NCI-H82 (cell line): ENCODE results near the gene CLDND2.

Source experiments
- DNase-seq: peaks from one replicate; lab custom pipeline; 2025; lab: John Stamatoyannopoulos, UW

The CLDND2 gene

DNA sequence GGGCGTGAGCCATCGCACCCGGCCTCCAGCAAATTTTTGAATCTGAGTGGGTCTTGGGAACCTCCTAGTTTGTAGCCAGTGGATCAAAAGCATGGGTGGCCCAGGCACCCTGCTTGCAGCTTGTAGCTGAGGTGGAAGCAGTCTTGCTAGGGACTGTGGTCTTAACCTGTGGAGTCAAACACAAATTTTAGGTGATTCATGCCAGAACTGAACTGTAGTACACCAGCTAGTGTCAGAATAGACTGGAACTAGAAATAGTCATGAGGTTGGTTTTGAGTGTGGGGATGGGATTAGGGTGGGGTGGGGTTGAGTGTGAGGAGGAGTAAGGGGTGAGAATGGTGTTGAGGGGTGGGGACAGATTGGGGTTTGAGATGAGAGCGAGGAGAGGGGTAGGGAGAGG lies 13.2 kb upstream of the CLDND2 start:
- no peak for DNase-seq

DNA sequence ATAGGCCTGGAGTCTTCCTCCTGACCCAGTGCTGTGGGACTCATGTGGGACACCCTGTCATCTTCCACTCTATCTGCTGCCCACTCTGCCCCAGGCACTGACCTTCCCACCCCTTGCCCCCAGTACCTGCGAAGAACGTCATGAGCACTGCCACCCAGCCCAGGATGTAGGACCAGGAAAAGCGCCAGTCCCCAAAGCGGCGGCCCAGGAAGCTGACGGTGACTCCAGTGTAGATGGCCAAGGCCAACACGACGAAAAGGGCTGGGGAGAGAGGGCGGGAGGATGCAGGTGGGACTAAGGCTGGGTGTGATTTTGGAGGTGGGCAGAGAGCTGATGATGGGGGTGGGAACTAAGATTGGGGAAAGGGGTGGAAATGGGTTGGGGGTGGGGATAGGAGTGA lies 11.6 kb upstream of the CLDND2 start:
- no peak for DNase-seq

- DNase-seq: no peak
These were observed 8.6 kb upstream of the CLDND2 start for GRCh38 chr19:51377422-51377821.

GRCh38 chr19:51375504-51376221 lies 6.9 kb upstream of the CLDND2 start:
- DNase-seq: no peak

DNA sequence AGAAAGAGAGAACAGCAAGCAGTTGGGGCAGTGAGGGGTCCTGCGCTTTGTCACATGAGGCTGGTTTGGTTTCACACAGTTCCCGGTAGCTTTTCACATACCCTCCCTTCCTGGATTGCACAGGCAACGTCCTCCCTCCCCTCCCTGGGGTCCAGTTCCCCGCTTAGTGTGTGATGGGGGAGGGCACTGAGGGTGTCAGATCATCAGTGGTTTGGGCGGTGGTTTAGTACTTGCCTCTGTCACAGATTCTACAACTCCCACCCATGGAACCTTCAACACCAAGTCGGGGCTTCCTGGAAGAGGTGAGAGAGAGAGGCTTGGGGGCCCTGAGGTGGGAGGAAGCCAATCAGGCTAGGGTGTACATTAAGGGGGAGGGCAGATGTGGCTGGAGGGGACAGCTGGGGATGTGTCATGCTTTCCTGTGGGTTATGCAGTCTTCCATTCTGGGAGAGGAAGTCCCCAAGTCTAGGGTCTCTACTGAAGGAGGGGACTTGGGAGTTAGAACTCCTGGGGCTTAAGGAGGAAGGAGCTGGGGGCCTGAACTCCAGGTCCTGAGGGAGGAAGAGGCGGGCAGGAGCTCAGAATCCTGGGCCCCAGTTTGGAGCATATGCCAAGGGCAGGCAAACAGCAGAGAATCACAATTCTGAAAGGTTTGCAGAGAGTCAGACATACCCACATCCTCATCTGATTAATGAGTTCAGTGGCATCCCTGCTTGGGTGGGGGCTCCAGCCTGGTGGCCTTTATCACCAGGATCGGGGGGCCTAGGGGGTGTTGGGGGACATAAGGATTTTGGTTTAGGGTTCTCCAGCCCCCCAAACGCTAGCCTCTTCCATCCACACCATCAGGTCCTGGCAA lies 4.1 kb upstream of the CLDND2 start, which contains the start of gene NKG7:
Gene NKG7, minus strand, starts transcription at position 6 of the 856 bp plus-strand sequence. CDS start 119 bp downstream, outside the sequence.
- no peak for DNase-seq

DNA sequence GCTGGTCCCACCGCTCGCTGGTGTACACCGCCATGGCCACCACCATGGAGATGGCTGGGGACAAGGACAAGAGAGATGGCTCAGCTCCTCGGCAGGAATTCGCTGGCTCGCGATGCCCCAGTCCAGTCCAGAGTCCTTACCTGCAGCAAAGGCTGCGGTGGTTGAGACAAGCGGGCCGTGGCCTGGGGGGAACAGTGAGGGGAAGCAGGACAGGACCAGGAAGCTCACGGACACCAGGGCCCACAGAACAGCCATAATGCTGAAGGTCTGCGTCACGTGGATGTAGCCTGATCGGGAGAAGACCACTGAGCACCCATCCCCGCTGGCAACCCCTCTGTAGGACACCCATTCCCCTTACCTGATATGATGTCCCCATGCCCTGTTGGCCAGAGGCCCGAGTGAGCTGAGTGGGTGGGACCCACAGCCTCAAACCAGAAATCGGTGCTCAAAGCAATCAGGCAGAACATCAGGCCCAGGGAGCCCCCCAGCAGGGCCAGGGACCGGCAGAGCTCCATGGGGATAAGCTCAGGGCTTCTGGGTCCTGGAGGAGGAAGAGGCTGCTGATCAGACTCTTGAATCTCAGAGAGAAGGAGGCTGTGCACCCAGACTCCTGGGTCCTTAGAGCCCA lies 3.3 kb upstream of the CLDND2 start:
- DNase-seq: no peak

GRCh38 chr19:51371186-51371690 lies 2.4 kb upstream of the CLDND2 start:
- no peak for DNase-seq

GRCh38 chr19:51370230-51370629 lies 1.4 kb upstream of the CLDND2 start:
- DNase-seq: no peak

DNA sequence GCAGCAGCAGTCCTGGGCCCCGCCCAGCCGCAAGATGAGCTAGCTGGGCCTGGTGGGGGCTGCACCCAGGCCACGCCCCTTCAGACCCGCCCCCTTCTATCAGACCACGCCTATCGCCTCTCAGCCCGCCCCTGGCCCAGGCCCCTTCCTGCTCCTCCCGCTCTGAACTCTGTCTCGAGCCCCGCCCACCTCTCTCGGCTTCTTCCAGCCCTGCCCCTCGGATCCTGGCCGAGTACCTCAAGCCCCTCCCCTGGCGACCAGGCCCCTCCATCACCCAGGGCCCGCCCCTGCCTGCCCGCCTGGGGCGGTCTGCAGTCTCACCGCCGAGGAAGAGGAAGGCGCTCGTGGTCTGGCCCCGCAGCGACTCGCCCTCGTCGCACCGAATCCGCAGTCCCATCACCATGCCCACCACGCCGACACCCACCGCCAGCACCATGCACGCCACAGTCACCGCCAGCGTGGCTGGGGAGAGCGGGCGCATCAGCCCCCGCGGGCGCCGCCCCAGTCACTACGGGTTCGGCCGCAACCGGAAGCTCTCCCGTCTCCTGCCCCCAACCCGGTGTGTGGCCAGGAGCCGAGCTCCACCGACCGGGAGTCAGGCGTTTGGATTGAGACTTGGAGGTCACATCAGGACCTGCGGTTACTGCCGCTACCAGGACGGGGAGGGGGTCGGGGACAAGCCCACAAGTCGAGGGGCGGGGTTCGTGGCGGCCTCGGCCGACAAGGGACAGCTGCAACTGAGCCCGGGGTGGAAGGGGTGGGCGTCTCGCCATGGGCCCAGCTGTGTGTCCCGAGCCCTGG lies 1.0 kb downstream of the CLDND2 start:
- DNase-seq: peak; percentile 99

DNA sequence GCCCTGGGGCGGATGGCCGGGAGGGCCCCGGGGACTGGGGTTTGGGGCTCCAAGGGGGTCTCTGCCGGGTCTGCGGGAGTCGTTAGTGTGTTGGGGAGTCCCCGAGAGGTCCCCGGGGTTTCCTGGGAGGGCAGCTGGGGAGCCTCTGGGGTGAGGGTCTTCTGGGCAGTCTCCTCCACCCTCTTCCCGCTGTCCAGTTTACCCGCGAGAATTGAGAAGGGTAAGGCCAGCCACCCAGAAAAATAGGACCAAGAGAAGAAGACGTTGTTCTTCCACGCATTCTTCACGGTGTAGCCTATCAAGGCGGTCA lies 1.6 kb downstream of the CLDND2 start:
- no peak for DNase-seq

- peak; percentile 99 for DNase-seq
These were observed 2.2 kb downstream of the CLDND2 start for GRCh38 chr19:51366389-51367254.

DNA sequence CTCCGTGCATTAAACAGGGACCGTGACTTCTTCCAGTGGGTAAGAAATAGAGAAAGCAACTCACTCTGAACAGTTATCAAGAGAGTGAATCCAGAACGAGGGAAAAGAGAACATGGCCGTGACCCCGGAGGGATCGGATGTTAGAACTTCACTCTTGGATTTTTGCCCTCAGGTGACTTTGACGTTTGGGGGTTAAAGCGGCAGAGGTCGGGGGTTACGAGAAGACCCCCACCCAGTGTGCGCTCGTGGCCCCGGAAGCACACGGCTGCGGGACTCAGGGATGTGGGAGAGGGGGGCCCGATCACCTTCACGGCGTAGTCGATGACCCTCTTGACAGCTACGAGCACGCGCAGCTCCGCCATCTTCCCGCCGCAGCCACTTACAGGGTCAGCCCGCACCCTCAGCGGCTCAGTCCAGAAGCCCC lies 2.8 kb downstream of the CLDND2 start, which contains the start of gene ETFB:
Gene ETFB, minus strand, starts transcription at position 424 of the 424 bp plus-strand sequence. Its CDS starts 62 bp downstream, at position 362.
- DNase-seq: no peak

DNA sequence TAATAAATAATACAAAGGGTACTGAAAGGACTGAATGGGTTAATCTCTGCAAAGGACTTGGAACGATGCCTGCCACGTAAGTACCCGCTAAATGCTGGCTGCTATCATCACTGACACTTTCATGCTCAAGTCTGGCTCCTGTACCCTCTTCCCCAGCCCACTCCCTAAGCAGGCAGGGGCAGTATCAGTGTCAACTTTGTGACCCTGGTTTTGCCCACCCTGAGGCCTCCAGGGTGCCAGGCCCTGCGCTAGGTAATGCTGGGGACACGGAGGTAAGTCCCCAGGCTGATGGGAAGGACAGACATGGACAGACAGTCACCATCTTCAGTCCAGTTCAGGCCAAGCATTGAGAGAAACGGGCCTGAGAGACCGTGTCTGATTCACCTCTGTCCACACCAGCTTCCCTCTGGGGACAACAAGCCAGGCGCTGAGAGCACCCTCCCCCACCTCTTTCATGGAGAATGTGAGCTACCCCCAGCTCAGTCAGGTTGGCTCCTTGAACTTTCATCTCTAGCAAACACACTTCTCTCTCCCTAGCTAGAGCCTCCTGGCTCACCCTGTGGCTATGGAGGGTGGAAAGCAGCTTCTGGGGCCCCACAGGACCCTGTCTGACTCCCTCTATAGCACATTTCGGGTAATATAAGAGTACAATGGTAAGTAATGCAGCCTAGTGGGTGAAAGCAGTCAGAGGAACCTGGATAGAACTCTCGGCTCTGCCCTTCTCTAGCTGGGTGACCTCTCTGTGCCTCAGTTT lies 3.4 kb downstream of the CLDND2 start:
- peak; percentile 24 for DNase-seq

DNA sequence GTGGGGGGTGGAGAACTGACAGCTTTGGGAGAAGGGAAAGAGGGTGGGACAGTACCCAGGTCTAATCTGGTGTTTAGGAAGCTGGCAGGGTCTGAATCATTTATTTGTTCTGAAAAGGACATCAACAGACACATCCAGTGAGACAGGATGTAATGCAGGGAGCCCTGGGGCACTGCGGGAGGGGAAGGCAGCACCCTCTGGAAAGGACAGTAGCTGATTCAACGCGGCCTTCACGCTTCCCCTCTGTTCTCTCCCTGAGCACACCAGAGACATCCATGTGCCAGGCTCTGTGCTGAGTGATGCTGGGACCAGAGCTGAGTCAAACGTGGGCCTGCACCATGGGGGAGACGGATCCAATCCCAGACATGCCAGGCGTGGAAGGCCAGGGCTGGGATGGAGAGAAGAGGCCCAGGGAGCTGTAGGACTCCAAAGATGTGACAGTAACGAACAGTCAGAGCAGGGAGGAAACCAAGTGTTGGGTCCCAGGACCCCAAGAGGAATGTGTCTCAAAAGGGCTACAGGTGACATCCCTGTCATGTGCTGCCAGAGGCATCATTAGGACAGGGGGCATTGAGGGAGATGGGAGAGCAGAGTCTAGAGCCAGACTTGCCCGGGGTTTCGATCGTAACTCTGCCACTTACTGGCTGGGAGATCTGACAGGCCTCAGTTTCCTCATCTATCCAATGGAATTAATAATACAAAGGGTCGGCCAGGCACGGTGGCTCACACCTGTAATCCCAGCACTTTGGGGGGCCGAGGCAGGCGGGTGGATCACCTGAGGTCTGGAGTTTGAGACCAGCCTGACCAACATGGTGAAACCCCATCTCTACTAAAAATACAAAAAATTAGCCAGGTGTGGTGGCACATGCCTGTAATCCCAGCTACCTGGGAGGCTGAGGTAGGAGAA lies 4.3 kb downstream of the CLDND2 start:
- DNase-seq: no peak

DNA sequence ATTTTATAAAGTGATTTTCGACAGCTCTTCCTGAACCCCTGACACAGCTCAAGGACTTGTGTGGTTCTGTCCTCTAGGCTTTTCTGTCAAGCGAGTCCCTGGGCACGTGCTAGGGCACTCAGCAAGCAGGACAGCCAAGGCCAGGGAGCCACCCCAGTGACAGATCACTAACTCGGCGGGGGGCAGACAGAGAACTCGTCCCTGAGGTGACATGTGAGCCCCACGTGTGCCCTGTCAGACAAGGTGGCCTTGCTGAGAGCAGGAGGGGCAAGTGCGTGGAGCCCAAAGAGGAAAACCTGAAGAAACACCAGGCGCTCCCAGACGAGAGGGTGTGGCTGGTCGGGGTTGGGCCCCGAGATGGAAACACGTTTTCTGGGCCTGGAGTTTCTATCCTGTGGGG lies 7.6 kb downstream of the CLDND2 start:
- no peak for DNase-seq

GRCh38 chr19:51359294-51359693 lies 9.5 kb downstream of the CLDND2 start:
- no peak for DNase-seq

DNA sequence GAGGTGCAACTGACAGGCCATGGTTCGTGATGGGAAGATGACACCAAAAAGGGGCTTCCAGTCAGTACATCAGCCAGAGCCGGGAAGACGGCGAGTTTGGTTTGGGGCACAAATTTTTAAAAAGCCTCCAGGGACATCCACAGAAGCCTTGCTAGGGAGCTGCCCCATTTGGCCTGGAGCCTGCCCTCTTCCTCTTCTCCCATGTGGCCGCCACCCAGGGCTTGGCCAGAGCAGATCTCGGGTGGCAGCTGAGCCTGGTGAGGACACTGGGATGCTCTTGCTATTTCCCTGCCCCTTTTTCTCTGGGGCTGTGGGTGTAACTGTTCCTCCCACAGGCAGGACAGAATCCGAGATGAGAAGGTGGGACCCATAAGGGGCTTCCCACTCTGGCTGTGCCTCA lies 10.9 kb downstream of the CLDND2 start:
- DNase-seq: no peak

- no peak for DNase-seq
These were observed 12.5 kb downstream of the CLDND2 start for GRCh38 chr19:51356159-51356801.
